Neural cell (in vitro differentiated cells): ENCODE data around the gene CABLES1. TPM values are rescaled to one million over a fixed set of nuclear protein-coding genes. Genes with fewer than 3 reads are reported as not detected.

Experiments used
- H2AFZ ChIP-seq: fragments of 200-600, 300-800 bp; sonication (generic), shearing (Covaris generic); 2 replicates; pipeline ENCODE4 v1.6.0; 2014; ENCODE audit warnings: low read depth, mild to moderate bottlenecking, antibody characterized with exemption, low read length, moderate library complexity
- H3F3A ChIP-seq: fragments of 200-600 bp; shearing (Covaris generic); 2 replicates; pipeline ENCODE4 v1.6.1; 2016; ENCODE audit warnings: mild to moderate bottlenecking, moderate library complexity, mixed read lengths, antibody characterized with exemption, low read length; ENCODE audit not compliant: insufficient read depth, poor library complexity, severe bottlenecking
- H3K27ac ChIP-seq: fragments of 200-600, 300-800 bp; sonication (generic), shearing (Covaris generic); 2 replicates; pipeline ENCODE4 v1.5.1; 2014; ENCODE audit warnings: mild to moderate bottlenecking, low read length, moderate library complexity
- H3K27me3 ChIP-seq: fragments of 300-800, 200-600 bp; sonication (generic), shearing (Covaris generic); 2 replicates; pipeline ENCODE4 v1.6.0; 2014; ENCODE audit warnings: mild to moderate bottlenecking, low read depth, low read length, moderate library complexity; ENCODE audit not compliant: insufficient read depth
- H3K36me3 ChIP-seq: fragments of 300-800, 200-600 bp; sonication (generic), shearing (Covaris generic); 2 replicates; pipeline ENCODE4 v1.5.1; 2014; ENCODE audit warnings: mild to moderate bottlenecking, antibody characterized with exemption, low read length, moderate library complexity; ENCODE audit not compliant: insufficient read depth
- H3K4me2 ChIP-seq: fragments of 300-800, 200-600 bp; sonication (generic), shearing (Covaris generic); 2 replicates; pipeline ENCODE4 v1.6.0; 2014; ENCODE audit warnings: mild to moderate bottlenecking, low read length
- H3K4me3 ChIP-seq: fragments of 300-800, 200-600 bp; sonication (generic), shearing (Covaris generic); 2 replicates; pipeline ENCODE4 v1.5.1; 2014; ENCODE audit warnings: mild to moderate bottlenecking, low read length, moderate library complexity
- H3K79me2 ChIP-seq: fragments of 200-600 bp; shearing (Covaris generic); replicated peaks from 2 replicates; pipeline ENCODE4 v1.6.0; 2014; ENCODE audit warnings: mild to moderate bottlenecking, low read length, moderate library complexity; ENCODE audit not compliant: insufficient read depth
- H3K9ac ChIP-seq: fragments of 300-800, 200-600 bp; sonication (generic), shearing (Covaris generic); 2 replicates; pipeline ENCODE4 v1.6.1; 2016; ENCODE audit warnings: mild to moderate bottlenecking, low read length, mixed read lengths
- H3K9me2 ChIP-seq: fragments of 200-600 bp; shearing (Covaris generic); 2 replicates; pipeline ENCODE4 v1.6.1; 2016; ENCODE audit warnings: mild to moderate bottlenecking, low read length, mixed read lengths; ENCODE audit not compliant: insufficient read depth
- H3K9me3 ChIP-seq: fragments of 200-600, 300-800 bp; sonication (generic), shearing (Covaris generic); 2 replicates; pipeline ENCODE4 v1.6.1; 2016; ENCODE audit warnings: mild to moderate bottlenecking, mixed run types, low read length, moderate library complexity, mixed read lengths
- H4K20me1 ChIP-seq: fragments of 200-600 bp; shearing (Covaris generic); 2 replicates; pipeline ENCODE4 v1.6.1; 2016; ENCODE audit warnings: mild to moderate bottlenecking, mixed run types; ENCODE audit not compliant: insufficient read depth
- CTCF ChIP-seq: fragments of 450-650 bp; IDR thresholded peaks from 2 replicates; pipeline ENCODE4 v1.5.1; 2014; ENCODE audit warnings: antibody characterized with exemption, mild to moderate bottlenecking, moderate library complexity; ENCODE audit not compliant: poor library complexity, severe bottlenecking
- EP300 ChIP-seq: fragments of 450-650 bp; conservative IDR thresholded peaks from 2 replicates; pipeline ENCODE4 v1.6.1; 2014; ENCODE audit warnings: antibody characterized with exemption, mild to moderate bottlenecking, moderate library complexity; ENCODE audit not compliant: poor library complexity, severe bottlenecking
- EZH2 ChIP-seq: fragments of 200-600, 300-800 bp; shearing (Covaris generic), sonication (generic); IDR thresholded peaks from 2 replicates; pipeline ENCODE4 v1.6.1; 2014; ENCODE audit warnings: antibody characterized with exemption, low read length, borderline replicate concordance, mild to moderate bottlenecking; ENCODE audit not compliant: insufficient read depth, poor library complexity, severe bottlenecking
- MXI1 ChIP-seq: fragments of 450-650 bp; conservative IDR thresholded peaks from 2 replicates; pipeline ENCODE4 v1.6.1; 2014; ENCODE audit warnings: antibody characterized with exemption, mild to moderate bottlenecking; ENCODE audit not compliant: poor library complexity, severe bottlenecking
- POLR2AphosphoS5 ChIP-seq: IDR thresholded peaks from 2 replicates; pipeline ENCODE4 v1.6.1; 2012
- RAD21 ChIP-seq: fragments of 450-650 bp; conservative IDR thresholded peaks from 2 replicates; pipeline ENCODE4 v1.6.1; 2014; ENCODE audit warnings: antibody characterized with exemption, mild to moderate bottlenecking, moderate library complexity
- REST ChIP-seq: IDR thresholded peaks from 2 replicates; pipeline ENCODE4 v1.6.1; 2012; ENCODE audit warnings: borderline replicate concordance
- SMC3 ChIP-seq: fragments of 450-650 bp; conservative IDR thresholded peaks from 2 replicates; pipeline ENCODE4 v1.6.1; 2014; ENCODE audit warnings: antibody characterized with exemption, mild to moderate bottlenecking, moderate library complexity; ENCODE audit not compliant: poor library complexity
- TAF1 ChIP-seq: IDR thresholded peaks from 2 replicates; pipeline ENCODE4 v1.6.1; 2012; ENCODE audit warnings: low read depth
- polyA minus RNA-seq: library from RNA; depleted of rRNA, polyadenylated mRNA; stranded (reverse); fragments of >200 nt; gene quantifications from 2 replicates; pipeline ENCODE4 v1.2.3, GENCODE V29; 2014
- polyA plus RNA-seq: library from polyadenylated mRNA; depleted of rRNA; stranded (reverse); fragments of >200 nt; gene quantifications from 2 replicates; pipeline ENCODE4 v1.2.3, GENCODE V29; 2014

CABLES1 gene, protein sequence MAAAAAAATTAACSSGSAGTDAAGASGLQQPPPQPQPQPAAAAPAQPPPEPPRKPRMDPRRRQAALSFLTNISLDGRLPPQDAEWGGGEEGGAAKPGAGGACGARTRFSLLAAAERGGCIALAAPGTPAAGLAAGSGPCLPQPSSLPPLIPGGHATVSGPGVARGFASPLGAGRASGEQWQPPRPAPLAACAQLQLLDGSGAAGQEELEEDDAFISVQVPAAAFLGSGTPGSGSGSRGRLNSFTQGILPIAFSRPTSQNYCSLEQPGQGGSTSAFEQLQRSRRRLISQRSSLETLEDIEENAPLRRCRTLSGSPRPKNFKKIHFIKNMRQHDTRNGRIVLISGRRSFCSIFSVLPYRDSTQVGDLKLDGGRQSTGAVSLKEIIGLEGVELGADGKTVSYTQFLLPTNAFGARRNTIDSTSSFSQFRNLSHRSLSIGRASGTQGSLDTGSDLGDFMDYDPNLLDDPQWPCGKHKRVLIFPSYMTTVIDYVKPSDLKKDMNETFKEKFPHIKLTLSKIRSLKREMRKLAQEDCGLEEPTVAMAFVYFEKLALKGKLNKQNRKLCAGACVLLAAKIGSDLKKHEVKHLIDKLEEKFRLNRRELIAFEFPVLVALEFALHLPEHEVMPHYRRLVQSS
- polyA plus RNA-seq: 1.4 and 1.8 TPM in 2 replicates
- polyA minus RNA-seq: 4.2 and 6.1 TPM in 2 replicates

- Histone ChIP-seq H4K20me1 (no peaks in the 10 kb centered on the region), H3K27ac (no peak within 1 kb of the TSS), H3K4me2 (peak within 1 kb of the TSS; percentile 80), H2AFZ (peak within 1 kb of the TSS; percentile 52), H3K27me3 (peaks cover 47% of the 10 kb centered on the region), H3K9me3 (no peaks in the 10 kb centered on the region), H3K9ac (peak within 1 kb of the TSS; percentile 74), H3F3A (no peaks in the 10 kb centered on the region), H3K9me2 (no peaks in the 10 kb centered on the region), H3K79me2 (no peaks in the 10 kb centered on the region), H3K36me3 (no peaks in the 10 kb centered on the region), H3K4me3 (peak within 1 kb of the TSS; percentile 82)
- TF ChIP-seq TAF1: no peak
- TF ChIP-seq MXI1: peak; percentile 84
- peak; percentile 21 for TF ChIP-seq POLR2AphosphoS5
These were observed at the start of gene CABLES1 for GRCh38 chr18:23134780-23135549. CABLES1 (plus strand) TSS chr18:23135485; CDS start chr18:23135763, 278 bp downstream.

GRCh38 chr18:23087352-23087751, 47.9 kb upstream of the CABLES1 start:
- Histone ChIP-seq H3K9me3 (no peaks in the 10 kb centered on the region), H3F3A (no peaks in the 10 kb centered on the region), H3K9ac (no peak overlapping the region), H3K36me3 (no peaks in the 10 kb centered on the region), H3K79me2 (no peaks in the 10 kb centered on the region), H3K9me2 (no peaks in the 10 kb centered on the region), H3K4me3 (no peak overlapping the region), H3K27me3 (no peaks in the 10 kb centered on the region), H3K4me2 (no peak overlapping the region), H4K20me1 (no peaks in the 10 kb centered on the region), H2AFZ (no peak overlapping the region), H3K27ac (no peak overlapping the region)
- TF ChIP-seq RAD21 (no peak), EP300 (no peak), CTCF (no peak), TAF1 (no peak), EZH2 (no peak), REST (no peak), MXI1 (no peak), SMC3 (no peak), POLR2AphosphoS5 (no peak)
